NCI-H2081 (cell line): ENCODE data around the gene TKTL1.
"Not testable (repeated sequence)": the region's sequence is repeated elsewhere in the genome, so short reads cannot be mapped to it uniquely, and the experiment has no call there.

Source experiments
- DNase-seq, 2 experiments: peaks; one replicate each; lab custom pipeline; 2025; lab: John Stamatoyannopoulos, UW

TKTL1 gene

GRCh38 chrX:154295664-154296310 lies at the start of gene TKTL1:
Gene TKTL1, plus strand, starts transcription at chrX:154295795. Its CDS starts 65 bp downstream, at chrX:154295860.
- no peak for DNase-seq

GRCh38 chrX:154247377-154248045 lies 48.1 kb upstream of the TKTL1 start:
- not testable (repeated sequence) for DNase-seq

GRCh38 chrX:154248076-154248475 lies 47.5 kb upstream of the TKTL1 start:
- not testable (repeated sequence) for DNase-seq

- DNase-seq, result not testable (repeated sequence)
These were observed 38.3 kb upstream of the TKTL1 start, which contains the start of gene OPN1MW3 for GRCh38 chrX:154257282-154257681. Gene OPN1MW3, plus strand, starts transcription at chrX:154257582. Its CDS starts 38 bp downstream, at chrX:154257620.

GRCh38 chrX:154258711-154259110 lies 36.9 kb upstream of the TKTL1 start:
- DNase-seq, result not testable (repeated sequence)

GRCh38 chrX:154263072-154263471 lies 32.5 kb upstream of the TKTL1 start:
- not testable (repeated sequence) for DNase-seq

GRCh38 chrX:154269245-154269644 lies 26.4 kb upstream of the TKTL1 start:
- DNase-seq, result not testable (repeated sequence)

GRCh38 chrX:154284489-154285338 lies 10.9 kb upstream of the TKTL1 start:
- not testable (repeated sequence) for DNase-seq

GRCh38 chrX:154286406-154286805 lies 9.2 kb upstream of the TKTL1 start:
- DNase-seq, result not testable (repeated sequence)

GRCh38 chrX:154294791-154295574 lies 612 bp upstream of the TKTL1 start, which contains the start of gene TEX28:
Gene TEX28, minus strand, starts transcription at chrX:154295124. Its CDS starts 3,007 bp downstream, at chrX:154292117.
- DNase-seq, result no peak

- no peak for DNase-seq
These were observed 1.1 kb downstream of the TKTL1 start for GRCh38 chrX:154296731-154297130.

- no peak for DNase-seq
These were observed 2.7 kb downstream of the TKTL1 start for GRCh38 chrX:154298312-154298711.

GRCh38 chrX:154300816-154301215 lies 5.2 kb downstream of the TKTL1 start:
- DNase-seq, result no peak

GRCh38 chrX:154302998-154303397 lies 7.4 kb downstream of the TKTL1 start:
- not testable (repeated sequence) for DNase-seq

- no peak for DNase-seq
These were observed 7.9 kb downstream of the TKTL1 start for GRCh38 chrX:154303476-154303875.

- DNase-seq, result no peak
These were observed 9.3 kb downstream of the TKTL1 start for GRCh38 chrX:154304846-154305245.

GRCh38 chrX:154305541-154306205 lies 10.1 kb downstream of the TKTL1 start:
- no peak for DNase-seq

- no peak for DNase-seq
These were observed 11.6 kb downstream of the TKTL1 start for GRCh38 chrX:154307202-154307601.

GRCh38 chrX:154308108-154308946 lies 12.7 kb downstream of the TKTL1 start:
- DNase-seq, result peak in 1 of 2 experiments; percentile 7
